BE2C (cell line): ENCODE data around the gene TMEM131L.

Source experiments
- DNase-seq: peaks from one replicate; pipeline ENCODE4 v3.0.0-alpha.2; 2020
- H3K27me3 ChIP-seq: fragments of 250-450 bp; sonication (Bioruptor Pico); 2 replicates; pipeline ENCODE4 v1.5.1; 2020; ENCODE audit warnings: mild to moderate bottlenecking
- H3K36me3 ChIP-seq: fragments of 250-450 bp; sonication (Bioruptor Pico); 2 replicates; pipeline ENCODE4 v1.5.1; 2020; ENCODE audit warnings: mild to moderate bottlenecking
- H3K4me1 ChIP-seq: fragments of 250-450 bp; sonication (Bioruptor Pico); 2 replicates; pipeline ENCODE4 v1.5.1; 2020
- H3K4me3 ChIP-seq: 2 replicates; pipeline ENCODE4 v1.5.1; 2011; ENCODE audit warnings: low read depth, low read length
- H3K9me3 ChIP-seq: fragments of 250-450 bp; sonication (Bioruptor Pico); 2 replicates; pipeline ENCODE4 v1.5.1; 2020
- TF ChIP-seq, protein P1 (sequence below): IDR thresholded peaks from 2 replicates; pipeline ENCODE4 v1.5.1; 2012; ENCODE audit warnings: mild to moderate bottlenecking, low read depth, low read length

TMEM131L gene

DNA sequence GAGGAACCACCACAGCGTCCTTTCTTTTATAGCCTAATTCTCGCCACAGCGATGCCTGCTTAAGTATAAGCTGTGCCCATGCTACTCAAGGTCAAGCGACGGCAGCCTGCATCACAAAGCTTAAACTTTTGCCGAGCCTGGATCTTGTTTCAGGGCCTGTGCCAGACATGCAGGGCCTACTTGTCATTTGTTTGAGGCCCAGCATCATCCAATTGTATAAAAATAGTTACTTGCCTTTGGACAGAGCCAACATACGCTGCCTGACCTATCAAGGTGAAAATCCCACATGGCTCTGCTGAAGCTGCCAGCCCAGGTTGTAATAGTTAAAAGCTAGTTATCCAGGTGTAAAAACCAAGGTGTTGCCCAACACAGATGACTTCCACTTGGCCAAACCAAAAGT is 107.1 kb downstream of the TMEM131L start:
- peaks cover 2% of the 10 kb centered on the region; the same call in 1 of the 2 replicates for H3K4me1 ChIP-seq
- no peaks in the 10 kb centered on the region for H3K27me3 ChIP-seq
- no peak overlapping the region for H3K4me3 ChIP-seq
- no peaks in the 10 kb centered on the region for H3K9me3 ChIP-seq
- TF ChIP-seq, protein P1, sequence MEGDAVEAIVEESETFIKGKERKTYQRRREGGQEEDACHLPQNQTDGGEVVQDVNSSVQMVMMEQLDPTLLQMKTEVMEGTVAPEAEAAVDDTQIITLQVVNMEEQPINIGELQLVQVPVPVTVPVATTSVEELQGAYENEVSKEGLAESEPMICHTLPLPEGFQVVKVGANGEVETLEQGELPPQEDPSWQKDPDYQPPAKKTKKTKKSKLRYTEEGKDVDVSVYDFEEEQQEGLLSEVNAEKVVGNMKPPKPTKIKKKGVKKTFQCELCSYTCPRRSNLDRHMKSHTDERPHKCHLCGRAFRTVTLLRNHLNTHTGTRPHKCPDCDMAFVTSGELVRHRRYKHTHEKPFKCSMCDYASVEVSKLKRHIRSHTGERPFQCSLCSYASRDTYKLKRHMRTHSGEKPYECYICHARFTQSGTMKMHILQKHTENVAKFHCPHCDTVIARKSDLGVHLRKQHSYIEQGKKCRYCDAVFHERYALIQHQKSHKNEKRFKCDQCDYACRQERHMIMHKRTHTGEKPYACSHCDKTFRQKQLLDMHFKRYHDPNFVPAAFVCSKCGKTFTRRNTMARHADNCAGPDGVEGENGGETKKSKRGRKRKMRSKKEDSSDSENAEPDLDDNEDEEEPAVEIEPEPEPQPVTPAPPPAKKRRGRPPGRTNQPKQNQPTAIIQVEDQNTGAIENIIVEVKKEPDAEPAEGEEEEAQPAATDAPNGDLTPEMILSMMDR: no peak
- DNase-seq: no peak
- no peaks in the 10 kb centered on the region for H3K36me3 ChIP-seq

DNA sequence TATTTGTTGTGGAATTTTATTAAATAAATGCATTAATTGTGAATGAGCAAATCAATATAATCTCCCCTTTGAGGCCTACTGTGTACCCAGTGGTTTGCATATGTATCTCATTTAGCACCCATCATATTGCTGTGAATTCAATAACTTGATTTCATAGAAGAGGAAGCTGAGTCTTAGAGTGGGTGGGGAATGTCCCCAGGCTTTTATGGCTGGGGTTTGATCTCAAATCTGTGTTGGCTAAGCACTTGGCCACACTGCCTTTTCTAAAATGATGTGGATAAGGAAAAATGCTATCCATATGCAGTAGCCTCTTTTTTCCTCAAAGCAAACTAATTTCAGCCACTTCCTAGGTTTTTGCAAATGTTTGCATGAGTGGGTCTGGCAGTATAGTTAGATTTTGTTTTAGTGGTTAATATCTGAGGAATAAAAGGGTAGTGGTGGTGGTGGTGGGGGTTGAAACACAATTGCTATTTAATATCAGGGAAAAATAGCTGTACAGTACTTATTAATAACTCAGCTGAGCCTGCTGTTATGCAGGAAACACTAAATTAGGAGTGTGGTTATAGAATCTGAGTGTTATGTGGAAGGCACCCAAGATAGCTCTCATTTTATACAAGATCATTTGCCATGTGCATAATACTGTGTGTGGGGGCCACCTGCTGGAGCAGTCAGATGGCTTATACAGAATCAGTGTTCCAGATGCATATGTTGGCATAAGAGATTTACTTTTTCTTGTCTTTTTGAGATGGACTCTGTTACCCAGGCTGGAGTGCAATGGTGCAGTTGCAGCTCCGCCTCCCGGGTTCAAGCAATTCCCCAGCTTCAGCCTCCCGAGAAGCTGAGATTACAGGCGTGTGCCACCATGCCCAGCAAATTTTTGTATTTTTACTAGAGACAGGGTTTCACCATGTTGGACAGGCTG is 108.0 kb downstream of the TMEM131L start:
- Histone ChIP-seq H3K4me3 (no peak overlapping the region), H3K9me3 (no peaks in the 10 kb centered on the region), H3K27me3 (no peaks in the 10 kb centered on the region), H3K36me3 (no peaks in the 10 kb centered on the region), H3K4me1 (peaks cover 2% of the 10 kb centered on the region; the same call in 1 of the 2 replicates)
- peak; percentile 60 for DNase-seq
- TF ChIP-seq, protein P1: peak; percentile 75

- no peak for DNase-seq
- Histone ChIP-seq H3K4me1 (peaks cover 2% of the 10 kb centered on the region; the same call in 1 of the 2 replicates), H3K36me3 (no peaks in the 10 kb centered on the region), H3K27me3 (no peaks in the 10 kb centered on the region), H3K4me3 (no peak overlapping the region), H3K9me3 (no peaks in the 10 kb centered on the region)
- TF ChIP-seq, protein P1: no peak
These were observed 110.2 kb downstream of the TMEM131L start for GRCh38 chr4:153576443-153576774.

DNA sequence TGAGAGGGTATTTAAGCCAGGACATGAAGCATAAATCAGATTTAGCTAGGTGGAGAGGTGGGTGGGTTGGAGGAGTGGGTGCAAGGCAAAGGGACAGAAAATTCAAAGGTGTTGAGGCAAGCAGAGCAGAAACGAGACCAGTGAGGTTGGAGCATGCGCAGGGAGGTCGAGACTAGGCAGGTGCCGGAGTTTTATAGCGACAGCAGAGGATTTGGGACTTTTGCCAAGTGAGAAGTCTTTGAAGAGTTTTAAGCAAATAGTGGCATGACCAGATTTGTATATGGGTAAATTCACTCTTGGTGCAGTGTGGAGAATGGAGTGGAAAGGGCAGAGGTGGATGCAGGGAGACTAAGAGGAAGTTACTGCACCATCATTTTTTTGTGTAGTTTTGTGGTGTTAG is 110.9 kb downstream of the TMEM131L start:
- H3K27me3 ChIP-seq: no peaks in the 10 kb centered on the region
- no peak for DNase-seq
- TF ChIP-seq, protein P1: no peak
- H3K4me1 ChIP-seq: peaks cover 2% of the 10 kb centered on the region; the same call in 1 of the 2 replicates
- H3K9me3 ChIP-seq: no peaks in the 10 kb centered on the region
- H3K36me3 ChIP-seq: no peaks in the 10 kb centered on the region
- no peak overlapping the region for H3K4me3 ChIP-seq

- DNase-seq: no peak
- no peaks in the 10 kb centered on the region for H3K4me1 ChIP-seq
- TF ChIP-seq, protein P1: no peak
- no peak overlapping the region for H3K4me3 ChIP-seq
- no peaks in the 10 kb centered on the region for H3K9me3 ChIP-seq
- no peaks in the 10 kb centered on the region for H3K27me3 ChIP-seq
- H3K36me3 ChIP-seq: no peaks in the 10 kb centered on the region; the same call in 1 of the 2 replicates
These were observed 113.2 kb downstream of the TMEM131L start for GRCh38 chr4:153579410-153579809.

DNA sequence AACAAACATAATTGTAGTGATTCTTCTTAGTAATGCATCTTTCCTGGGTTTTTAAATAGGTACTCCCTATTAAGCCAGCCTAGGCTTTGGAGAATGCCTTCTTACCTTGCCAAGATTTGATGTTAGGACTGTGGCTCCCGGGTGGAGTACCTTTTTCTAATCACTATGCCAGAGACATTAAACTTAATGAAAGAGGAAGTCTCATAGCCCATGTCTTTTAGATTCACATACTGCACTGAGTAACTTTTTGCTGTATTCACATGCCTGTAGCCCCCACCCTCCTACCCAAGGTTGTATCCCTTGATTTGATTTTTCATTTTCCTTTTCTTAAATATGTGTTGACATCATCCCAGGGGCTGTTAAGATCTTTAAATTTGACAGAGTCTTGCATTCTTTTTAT is 113.7 kb downstream of the TMEM131L start:
- H3K4me1 ChIP-seq: no peaks in the 10 kb centered on the region
- no peaks in the 10 kb centered on the region for H3K27me3 ChIP-seq
- H3K4me3 ChIP-seq: no peak overlapping the region
- DNase-seq: no peak
- no peaks in the 10 kb centered on the region; the same call in 1 of the 2 replicates for H3K36me3 ChIP-seq
- H3K9me3 ChIP-seq: no peaks in the 10 kb centered on the region
- TF ChIP-seq, protein P1: no peak
